NCI-H345 treated with DMSO at 0.1 percent for 48 hours (cell line): ENCODE measurements around the gene CCBE1.
"Not testable (repeated sequence)": the region's sequence is repeated elsewhere in the genome, so short reads cannot be mapped to it uniquely, and the experiment has no call there.

ENCODE experiments used
- DNase-seq: peaks from one replicate; lab custom pipeline; 2025; ENCODE audit not compliant: unreplicated experiment; lab: John Stamatoyannopoulos, UW

Gene CCBE1

DNA sequence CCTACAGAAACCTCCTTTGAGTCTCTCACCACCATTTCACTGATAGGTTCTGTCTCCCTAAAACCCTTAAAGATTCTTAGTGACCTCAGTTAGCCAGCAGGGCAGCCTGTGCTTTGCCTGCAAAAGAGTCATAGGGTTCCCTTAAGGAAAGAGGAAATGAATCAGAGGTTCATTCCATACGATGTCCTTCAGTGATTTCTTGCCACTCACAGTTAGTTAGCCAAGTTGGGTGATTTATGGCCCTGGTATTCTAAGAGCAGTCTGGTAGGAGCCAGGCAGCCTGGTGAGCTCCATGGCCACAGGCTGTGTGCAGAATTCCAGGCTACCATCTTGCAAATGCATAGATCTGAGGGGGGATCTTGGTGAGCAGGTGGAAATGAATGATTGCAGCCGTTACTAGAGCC, 18.7 kb upstream of the CCBE1 start:
- DNase-seq = no peak

DNA sequence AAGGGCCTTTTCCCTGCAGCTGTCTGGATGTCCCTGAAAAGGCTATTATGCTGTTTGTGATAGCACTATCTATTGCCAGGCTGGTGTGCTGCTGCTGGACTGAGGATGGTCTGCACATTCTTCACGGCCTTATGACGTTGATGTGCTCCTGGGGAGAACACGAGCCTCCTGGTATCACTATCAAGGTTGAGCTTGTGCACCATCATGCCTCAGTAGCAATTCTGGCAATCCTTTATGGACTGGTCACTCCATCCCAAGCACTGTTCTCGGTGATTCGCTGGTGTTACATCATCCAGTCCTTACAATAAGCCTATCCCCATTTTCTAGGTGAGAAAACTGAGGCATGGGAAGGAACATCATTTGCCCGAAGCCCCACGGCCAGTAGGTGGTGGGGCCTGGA, 18.2 kb upstream of the CCBE1 start:
- DNase-seq = no peak

DNA sequence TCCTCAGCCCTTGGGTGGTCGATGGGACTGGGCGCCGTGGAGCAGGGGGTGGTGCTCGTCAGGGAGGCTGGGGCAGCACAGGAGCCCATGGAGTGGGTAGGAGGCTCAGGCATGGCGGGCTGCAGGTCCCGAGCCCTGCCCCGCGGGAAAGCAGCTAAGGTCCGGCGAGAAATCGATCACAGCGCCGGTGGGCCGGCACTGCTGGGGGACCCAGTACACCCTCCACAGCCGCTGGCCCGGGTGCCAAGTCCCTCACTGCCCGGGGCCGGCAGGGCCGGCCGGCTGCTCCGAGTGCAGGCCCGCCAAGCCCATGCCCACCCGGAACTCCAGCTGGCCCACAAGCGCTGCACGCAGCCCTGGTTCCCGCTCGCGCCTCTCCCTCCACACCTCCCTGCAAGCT, 16.9 kb upstream of the CCBE1 start:
- DNase-seq = not testable (repeated sequence)

DNA sequence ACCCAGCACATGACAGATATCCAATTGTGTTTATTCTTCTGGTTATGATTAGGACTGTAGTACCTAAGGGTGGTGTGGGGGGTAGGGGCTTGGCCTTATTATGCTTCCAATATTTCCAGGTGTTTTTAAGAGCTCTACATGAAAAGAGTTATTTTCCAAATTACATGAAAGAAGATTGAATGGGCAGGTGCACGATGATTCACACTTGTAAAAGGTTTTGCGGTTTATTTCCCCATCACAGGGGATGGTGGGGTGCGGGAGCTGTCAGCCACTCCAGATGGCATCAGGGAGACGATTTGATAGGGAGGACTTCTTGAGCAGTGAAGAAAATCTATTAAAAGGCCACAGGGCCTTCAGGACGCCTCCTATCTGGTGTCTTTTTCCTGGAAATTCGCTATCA, 15.1 kb upstream of the CCBE1 start:
- no peak for DNase-seq

DNA sequence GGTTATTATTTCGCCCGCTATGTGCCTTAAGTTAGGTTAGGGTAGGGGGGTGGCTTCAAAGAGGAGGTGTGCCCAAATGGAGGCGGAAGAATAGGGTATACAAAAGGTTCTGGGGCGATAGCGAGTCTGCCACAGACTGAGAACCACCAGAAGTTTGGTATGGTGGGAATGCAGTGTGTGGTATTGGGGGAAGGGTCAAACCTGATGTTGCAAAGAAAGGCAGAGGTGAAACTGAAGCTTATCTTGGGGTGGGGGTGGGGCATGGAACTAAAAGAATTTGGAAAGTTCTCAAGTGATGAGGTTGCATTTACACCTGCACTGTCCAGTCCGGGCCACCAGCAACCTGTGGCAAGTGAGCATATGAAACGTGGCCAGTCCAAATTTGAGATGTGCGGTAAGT, 11.8 kb upstream of the CCBE1 start:
- no peak for DNase-seq

DNA sequence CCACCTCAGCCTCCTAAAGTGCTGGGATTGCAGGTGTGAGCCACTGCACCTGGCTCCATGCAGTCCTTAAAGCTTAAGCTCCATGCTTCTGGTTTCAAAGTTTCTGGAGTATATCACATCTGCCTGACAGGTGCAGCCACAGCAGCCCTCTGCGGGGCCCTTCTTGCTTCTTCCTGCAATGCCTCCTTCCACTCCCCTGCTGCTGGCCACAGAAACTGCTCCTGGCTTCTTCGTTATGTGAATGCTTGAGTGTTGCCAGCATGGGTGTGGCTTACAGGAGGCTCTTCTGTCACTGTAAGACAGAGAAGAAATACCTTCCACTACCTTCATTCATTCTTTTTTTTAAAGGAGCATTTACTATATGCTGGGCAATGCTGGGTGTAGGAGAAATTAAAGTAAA, 10.1 kb upstream of the CCBE1 start:
- no peak for DNase-seq

DNA sequence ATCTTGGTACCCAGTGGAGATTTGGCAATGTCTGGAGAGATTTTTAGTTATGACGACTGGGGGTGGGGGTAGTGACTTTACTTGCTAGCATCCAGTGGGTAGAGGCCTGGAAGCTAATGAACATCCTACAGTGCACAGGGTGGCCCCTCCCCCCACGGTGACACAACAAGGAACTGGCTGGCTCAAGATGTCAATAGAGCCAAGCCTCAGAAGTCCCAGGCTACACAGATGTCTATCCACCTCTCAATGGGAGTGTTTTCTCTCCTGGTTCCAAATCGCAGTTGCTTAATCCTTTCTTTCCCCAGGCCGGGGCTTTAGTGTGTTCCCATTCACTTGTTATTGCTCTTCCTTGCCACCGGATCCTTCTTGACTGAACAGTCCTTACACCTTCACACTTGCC, 9.3 kb upstream of the CCBE1 start:
- DNase-seq = no peak

DNA sequence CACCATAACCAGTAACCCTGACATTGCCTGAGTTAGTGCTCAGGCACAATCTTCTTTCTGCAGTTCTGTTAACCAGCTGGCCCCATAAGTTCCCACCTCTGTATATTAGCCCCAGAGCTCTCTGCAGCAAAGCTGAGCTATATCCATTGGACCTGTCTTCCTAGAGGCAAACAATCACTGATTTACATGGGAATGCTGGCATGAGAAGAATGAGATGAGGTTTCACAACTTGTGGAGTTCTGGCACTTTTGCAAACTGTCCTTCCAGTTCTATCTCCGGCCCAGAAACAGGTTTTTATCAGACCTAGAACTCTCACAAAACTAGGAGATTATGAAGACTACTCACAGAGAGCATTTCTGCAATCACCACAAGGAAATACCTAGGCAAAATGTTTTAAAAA, 7.9 kb upstream of the CCBE1 start:
- no peak for DNase-seq

DNA sequence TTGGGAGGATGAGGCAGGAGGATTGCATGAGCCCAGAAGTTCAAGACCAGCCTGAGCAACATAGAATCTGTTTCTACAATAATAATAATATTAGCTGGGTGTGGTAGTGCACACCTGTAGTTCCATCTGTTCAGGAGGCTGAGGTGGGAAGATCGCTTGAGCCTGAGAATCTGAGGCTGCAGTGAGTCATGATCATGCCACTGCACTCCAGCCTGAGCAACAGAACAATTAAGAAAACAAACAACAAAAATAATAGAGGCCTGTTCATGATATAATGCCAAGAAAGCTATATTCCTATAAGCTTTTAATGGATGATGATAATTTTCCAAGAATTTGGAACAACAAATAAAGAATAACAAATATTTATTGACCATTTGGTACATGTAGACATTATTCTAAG, 6.9 kb upstream of the CCBE1 start:
- DNase-seq = no peak

DNA sequence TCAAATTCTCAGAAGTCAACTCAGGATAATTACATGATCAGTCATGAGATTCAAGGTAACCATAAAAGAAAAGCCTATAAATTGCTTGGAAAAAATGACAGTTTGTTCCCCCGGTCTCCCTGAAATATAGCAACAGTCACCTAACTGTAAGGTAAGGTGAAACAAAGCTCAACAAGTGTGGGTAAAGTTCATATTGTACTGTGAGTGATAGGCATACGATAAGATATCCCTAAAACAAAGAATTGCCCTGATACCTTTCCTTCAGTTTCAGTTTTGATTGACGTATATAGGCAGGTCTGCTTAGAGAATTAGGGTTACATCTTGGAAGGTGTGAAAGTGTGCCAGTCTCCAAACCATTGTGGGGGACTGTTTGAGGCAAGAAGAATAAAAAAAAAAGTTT, 4.0 kb upstream of the CCBE1 start:
- no peak for DNase-seq

DNA sequence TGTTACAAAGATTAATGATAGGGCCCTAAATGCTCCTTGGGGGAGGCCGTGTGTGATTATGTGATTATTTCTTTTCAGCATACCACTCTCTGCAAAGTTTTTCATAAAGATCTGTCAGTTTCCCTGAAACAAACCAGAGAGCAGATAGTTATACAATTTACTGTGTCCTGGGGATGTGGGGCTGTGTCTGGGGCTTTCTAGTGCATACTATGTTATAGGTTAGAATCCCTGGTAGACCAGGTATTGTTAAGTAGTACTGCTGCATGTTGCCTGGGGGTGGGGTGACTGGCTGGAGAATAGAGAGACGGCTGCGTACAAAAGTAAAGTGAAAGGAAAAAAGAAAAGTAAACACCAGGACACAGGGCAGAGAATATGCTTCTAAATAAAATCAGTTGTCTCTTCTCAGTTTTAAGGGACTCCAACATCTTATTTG, 3.3 kb upstream of the CCBE1 start:
- DNase-seq = no peak

DNA sequence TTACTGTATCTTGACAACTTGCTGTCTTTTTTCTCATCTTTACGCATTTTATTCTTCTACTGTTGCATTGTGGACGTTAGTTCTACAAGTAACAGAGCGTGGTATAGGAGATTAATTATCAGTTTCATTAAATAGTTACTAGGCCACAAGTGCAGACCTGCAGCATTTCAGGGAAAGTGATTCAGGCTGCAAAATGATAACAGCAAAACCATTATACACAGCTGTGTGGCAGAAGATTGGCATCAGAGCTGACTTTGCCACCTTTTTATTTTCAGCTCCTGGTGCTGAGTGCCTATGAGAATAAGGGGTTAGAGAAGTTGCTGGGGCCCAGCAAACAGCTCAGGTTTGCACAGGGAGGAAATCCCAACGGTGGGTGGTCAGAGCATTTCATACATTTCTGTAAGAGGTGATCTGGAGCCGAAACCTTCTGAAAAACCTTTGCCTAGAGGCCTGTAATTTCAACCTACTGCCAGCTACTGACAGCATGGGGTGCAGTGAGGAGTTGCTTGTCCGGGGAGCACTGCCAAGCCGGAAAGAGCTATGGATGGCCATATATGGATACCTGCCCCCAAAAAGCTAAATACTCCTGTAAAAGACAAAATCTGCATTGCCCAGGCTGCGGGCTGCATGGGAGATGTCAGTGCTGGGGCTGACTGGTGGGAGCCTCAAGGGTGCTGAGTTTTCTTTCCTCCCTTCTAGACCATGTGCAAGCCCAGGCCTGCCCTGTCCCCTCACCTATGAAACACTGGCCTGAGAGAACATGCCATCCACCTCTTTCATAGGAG, 2.7 kb upstream of the CCBE1 start:
- no peak for DNase-seq

DNA sequence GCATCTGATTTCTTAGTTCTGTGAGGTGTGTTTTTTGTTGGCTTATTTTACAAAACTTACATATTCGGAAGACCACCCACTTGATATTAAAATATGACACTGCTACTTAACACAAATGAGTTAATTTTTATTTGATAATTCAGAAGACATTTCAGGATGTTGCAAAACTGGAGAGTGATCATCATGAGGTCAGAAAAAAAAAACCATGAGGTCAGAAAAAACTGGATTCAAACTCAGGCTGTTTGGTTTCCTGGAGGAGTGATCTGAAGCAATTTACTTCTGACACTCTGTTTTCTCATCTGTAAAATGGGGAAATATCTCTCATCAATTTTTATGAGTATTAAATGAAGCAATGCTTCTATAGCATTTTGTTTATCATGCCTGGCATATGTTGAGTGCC, 1.8 kb upstream of the CCBE1 start:
- no peak for DNase-seq

DNA sequence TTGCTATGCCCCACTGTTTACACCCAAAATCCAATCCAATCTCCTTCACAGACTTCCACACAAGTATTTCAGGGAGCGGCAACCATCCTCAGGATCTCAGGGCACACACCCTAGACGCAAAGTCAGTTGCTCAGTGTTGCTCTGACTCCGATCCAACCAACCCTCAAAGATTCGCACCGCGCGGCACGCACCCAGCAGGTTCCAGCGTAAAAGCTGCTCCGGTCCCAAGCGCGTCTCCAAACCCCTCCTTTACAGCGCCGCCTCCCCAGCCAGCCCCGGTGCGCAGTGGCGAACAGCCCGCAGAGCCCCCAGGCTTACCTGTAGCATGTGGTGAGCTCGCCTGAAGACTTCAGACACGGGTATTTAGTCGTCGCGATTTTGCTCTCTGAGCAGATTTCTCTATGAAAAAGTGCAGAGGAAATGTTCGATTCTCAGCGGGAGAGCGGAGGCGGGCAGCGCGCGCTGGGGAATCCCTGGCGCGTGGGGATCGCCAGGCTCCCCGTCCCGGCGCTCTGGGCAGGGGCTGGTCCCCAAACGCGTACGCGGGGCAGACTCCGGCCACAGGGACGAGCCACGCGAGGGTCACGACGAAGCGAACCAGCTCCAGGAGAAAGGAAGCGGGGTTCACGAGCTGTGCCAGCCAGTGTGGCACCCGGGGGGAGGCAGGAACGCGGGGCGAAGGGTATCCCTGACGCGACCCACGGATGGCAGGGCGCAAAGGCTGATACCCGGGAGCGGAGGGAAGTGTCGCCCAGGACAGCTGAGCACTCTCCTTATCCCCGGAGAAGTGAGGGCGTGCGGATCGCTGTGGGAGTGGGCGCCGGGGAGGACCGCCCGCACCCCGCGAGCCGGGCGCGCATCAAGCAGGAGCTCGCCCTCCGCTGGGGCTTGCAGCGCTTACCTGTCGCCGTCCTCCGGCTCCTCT, 650 bp downstream of the CCBE1 start:
- no peak for DNase-seq

DNA sequence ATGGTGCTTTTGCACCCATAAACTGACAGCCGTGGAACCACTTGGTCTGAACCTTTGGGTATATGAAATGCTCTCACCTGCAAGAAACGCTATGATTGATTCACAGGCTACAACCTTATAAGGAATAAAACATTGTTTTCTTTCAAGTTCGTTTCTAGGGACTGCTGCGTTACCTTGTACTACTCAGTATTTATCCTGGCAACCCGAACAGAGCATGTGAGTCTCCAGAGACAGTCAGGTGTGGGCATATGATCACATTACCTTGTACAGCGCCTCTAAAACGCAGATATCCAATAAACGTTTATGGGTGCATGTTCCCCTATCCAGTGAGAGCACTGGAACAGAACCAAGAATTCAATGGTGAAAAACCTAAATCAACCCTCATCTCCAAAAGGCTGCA, 1.7 kb downstream of the CCBE1 start:
- no peak for DNase-seq

DNA sequence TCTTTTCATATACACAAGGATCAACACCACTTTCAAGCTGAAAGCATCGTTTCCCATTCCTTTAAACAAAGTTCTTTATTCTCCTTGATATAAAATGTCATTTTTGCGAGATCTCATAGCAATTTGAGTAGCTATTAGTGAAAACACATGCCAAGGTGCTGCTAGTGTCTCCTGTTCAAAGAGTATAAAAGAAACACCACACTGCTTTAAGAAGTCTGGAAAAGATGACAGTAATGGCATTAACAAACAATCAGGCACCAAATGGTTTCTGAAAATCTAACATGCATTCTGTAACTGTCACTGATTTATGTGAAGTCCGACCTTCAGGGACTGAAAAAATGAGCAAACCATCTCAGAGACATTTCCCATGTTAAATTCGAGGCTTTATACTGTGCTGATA, 2.4 kb downstream of the CCBE1 start:
- no peak for DNase-seq

DNA sequence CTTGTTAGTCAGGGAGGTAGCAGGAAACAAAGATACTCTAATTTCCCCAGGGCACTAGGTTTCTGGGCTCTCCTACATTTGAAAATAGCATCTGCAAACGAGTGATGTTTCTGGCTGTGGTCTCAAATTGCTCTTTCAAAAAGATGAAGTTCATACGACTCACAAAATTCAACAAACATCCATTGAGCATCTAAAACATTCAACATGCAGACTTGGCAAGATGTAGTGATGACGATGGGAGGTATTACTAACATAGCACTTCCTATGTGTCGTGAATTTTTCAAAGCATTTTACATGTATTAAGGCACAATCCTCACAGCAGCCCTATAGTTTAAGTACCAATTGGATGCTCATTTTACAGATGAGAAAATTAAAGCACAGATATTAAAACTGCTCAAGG, 5.2 kb downstream of the CCBE1 start:
- no peak for DNase-seq

DNA sequence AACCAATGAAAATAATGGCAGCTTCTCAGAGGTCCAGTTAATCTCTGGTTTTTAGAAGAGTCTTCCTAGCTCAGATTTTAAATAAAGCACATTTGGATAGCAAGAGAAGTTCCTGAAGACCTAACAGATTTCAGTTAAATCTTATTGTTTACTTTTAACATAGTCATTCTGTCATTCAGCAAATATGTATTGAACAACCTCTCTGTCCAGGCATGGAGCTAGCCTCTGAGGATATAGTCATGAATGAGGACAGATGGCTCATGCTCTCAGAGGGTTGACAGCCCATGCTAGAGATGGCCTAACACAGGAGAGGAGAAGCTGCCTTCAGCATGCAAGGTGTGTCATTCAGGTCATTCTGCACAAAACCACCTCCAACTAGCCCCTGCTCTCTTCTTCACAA, 6.2 kb downstream of the CCBE1 start:
- DNase-seq = no peak

DNA sequence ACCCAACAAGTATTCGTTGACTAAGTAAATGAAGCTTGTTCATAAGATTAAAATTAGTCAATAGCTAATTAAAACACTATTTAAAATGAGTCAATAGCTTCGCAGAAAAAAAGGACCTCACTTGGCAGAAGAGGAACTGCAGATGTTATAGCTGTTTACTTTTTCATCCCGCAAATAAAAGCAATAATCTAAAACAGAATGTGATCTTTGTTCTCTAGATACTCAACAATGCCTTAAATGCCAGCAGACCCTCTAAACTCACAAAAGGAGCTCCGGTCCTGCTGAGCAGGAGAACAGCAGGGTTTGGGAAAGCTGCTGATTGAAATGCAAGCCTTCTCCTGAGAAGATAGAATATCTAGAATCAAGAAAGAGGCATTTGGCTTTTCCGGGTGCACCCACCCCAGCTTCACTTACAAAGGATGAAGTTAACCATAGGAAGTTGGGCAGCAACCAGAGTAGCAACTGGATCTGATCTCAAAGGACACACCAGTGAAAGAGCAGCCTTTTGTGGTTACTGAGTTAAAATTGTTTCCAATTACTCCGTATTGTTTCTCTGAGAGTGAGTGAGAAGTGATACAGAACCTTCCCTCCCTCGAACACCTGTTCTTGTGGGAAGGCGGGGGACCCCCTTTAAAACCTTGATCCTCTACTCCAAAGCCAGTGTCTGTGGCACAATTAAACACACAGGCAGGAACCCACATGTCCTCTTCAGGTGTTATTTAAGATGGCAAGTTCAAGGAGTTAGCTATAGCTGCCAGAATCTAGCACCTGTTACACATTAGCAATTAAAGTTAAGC, 6.8 kb downstream of the CCBE1 start:
- peak; percentile 54 for DNase-seq

DNA sequence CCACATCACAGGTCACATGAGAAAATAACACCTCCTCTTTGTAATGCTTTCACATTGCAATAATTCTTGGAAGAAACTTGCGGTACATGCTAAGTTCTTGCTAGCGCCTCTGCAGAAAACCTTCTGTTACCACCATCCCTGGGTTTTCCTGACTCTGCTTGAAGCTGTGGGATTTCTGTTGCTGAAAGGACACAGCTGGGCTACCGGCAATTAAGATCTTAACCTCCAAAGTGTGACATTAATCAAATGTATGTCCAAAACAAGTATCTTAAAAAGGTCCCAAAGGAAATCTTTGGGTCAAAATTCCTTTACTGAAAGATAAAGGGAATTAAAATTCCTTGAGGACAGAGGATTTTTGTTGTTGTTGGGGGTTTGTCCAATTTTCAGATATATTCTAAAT, 7.5 kb downstream of the CCBE1 start:
- no peak for DNase-seq

DNA sequence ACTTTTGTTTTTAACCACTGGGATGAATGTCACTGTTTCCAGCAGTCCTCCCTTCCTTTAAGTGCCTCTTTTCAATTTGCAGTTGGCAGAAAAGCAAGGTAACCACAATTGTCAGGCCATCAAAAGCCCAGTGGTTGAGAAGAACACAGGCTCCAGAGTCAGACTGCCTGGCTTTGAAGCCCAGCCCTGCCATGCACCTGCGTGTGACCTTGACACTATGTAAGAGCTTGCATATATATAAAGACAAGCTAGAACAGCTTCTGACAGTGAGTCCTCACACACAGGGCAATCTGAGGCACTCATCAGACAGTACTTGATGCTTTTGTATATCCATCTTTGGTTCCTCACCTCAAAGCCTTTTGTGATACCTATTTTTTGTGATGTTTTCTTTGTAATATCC, 11.0 kb downstream of the CCBE1 start:
- no peak for DNase-seq

DNA sequence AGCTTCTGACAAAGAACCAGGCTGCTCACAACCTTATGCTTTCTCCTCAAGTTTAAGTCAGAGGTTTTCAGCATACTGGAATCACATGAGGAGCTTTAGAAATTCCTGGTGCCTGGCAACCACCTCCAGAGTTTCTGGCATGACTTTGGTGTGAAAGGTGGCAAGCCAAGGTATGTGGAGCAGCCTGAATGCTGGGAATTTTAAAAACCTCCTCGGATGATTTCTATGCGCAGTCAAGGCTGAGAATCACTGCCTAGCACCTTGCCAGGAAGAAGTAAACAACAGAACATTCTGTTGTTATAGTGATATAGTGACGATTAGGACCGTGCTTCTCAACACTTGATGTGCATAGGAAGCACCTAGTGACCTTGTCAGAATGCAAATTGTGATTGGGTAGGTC, 11.7 kb downstream of the CCBE1 start:
- DNase-seq = no peak
